Measurements from ENCODE around the gene VSTM2L.

- no peak for TF ChIP-seq POLR2AphosphoS5 (IDR thresholded peaks at IDR 0.05)
- no peak for TF ChIP-seq CTCF (IDR thresholded peaks at IDR 0.05; ENCODE audit: poor library complexity, severe bottlenecking)
- no peak for TF ChIP-seq EZH2 (IDR thresholded peaks at IDR 0.05; ENCODE audit: borderline replicate concordance, insufficient read depth, low read length, poor library complexity, severe bottlenecking)
- TF ChIP-seq SMC3 (conservative IDR thresholded peaks at IDR 0.05; ENCODE audit: poor library complexity) = no peak
- TF ChIP-seq TAF1 (IDR thresholded peaks at IDR 0.05; ENCODE audit: low read depth) = no peak
- TF ChIP-seq EP300 (conservative IDR thresholded peaks at IDR 0.05; ENCODE audit: poor library complexity, severe bottlenecking) = no peak
Measured at GRCh38 chr20:37940858-37941257, 37.9 kb downstream of the VSTM2L start.
